ENCODE measurements around the gene SGK1.

- TF ChIP-seq CTCF (IDR thresholded peaks at IDR 0.05) (no peak), POLR2A (IDR thresholded peaks at IDR 0.05) (no peak)
These were observed 84.5 kb downstream of the SGK1 start for GRCh38 chr6:134233180-134233955.
